Lung (tissue), 12 donors: ENCODE data around the gene PPWD1. TPM values are rescaled to one million over a fixed set of nuclear protein-coding genes. Genes with fewer than 3 reads are reported as not detected.

Source experiments
- ATAC-seq: fragments of 200-7000 bp; cut with Tn5 transposase; one replicate; pipeline ENCODE4 v1.9.1; 2020; ENCODE audit warnings: moderate number of reproducible peaks; ENCODE audit not compliant: insufficient read depth, low FRiP score
- DNase-seq, 3 donors: peaks; one replicate each; pipeline ENCODE4 v3.0.0-alpha.2; 2013 to 2017
- H3K27ac ChIP-seq, 2 donors: one replicate each; pipeline ENCODE4 v1.5.1; 2013; ENCODE audit warnings: mild to moderate bottlenecking in 2 of 2, moderate library complexity in 2 of 2, control low read depth in 1 of 2, inconsistent platforms in 1 of 2, low read depth in 1 of 2, low read length in 1 of 2
- H3K27me3 ChIP-seq, 3 donors: one replicate each; pipeline ENCODE4 v1.5.1; 2013; ENCODE audit warnings: low read length in 2 of 3; ENCODE audit not compliant: control insufficient read depth in 3 of 3, insufficient read depth in 3 of 3
- H3K36me3 ChIP-seq, 4 donors: one replicate each; pipeline ENCODE4 v1.5.1; 2013; ENCODE audit warnings: low read length in 4 of 4, mild to moderate bottlenecking in 1 of 4, moderate library complexity in 1 of 4; ENCODE audit not compliant: control insufficient read depth in 4 of 4, insufficient read depth in 4 of 4
- H3K4me1 ChIP-seq, 5 donors: one replicate each; pipeline ENCODE4 v1.5.1; 2013; ENCODE audit warnings: low read length in 5 of 5, mild to moderate bottlenecking in 2 of 5, moderate library complexity in 1 of 5; ENCODE audit not compliant: control insufficient read depth in 5 of 5, insufficient read depth in 5 of 5
- H3K4me3 ChIP-seq: one replicate; pipeline ENCODE4 v1.5.1; 2013; ENCODE audit warnings: mild to moderate bottlenecking, control low read depth, moderate library complexity
- H3K9ac ChIP-seq, 2 donors: one replicate each; pipeline ENCODE4 v1.5.1; 2013; ENCODE audit warnings: low read length in 2 of 2, control low read depth in 1 of 2; ENCODE audit not compliant: insufficient read depth in 1 of 2
- H3K9me3 ChIP-seq, 4 donors: one replicate each; pipeline ENCODE4 v1.5.1; 2013; ENCODE audit warnings: low read length in 3 of 4, mild to moderate bottlenecking in 1 of 4, moderate library complexity in 1 of 4; ENCODE audit not compliant: control insufficient read depth in 4 of 4, insufficient read depth in 3 of 4
- CTCF ChIP-seq: IDR thresholded peaks from 2 replicates; pipeline ENCODE4 v1.5.1; 2012; ENCODE audit warnings: mild to moderate bottlenecking; ENCODE audit errors: control extremely low read depth, extremely low read depth
- WGBS, 2 donors: extraction: QIAGEN DNeasy Blood & Tissue Kit; methylation state at CpG; one replicate each; pipeline ENCODE4 v1.1.7; 2013; 5-methylcytosine and 5-hydroxymethylcytosine counted together
- polyA plus RNA-seq, 2 donors: library from polyadenylated mRNA; stranded (reverse); fragments of 200-250 nt; gene quantifications; one replicate each; pipeline ENCODE4 v1.2.1, GENCODE V29; 2013
- total RNA-seq, 2 donors: library from RNA; depleted of rRNA in 1 of 2; stranded (reverse); fragments of >200 nt in 1 of 2; gene quantifications; one replicate each; pipeline ENCODE4 v1.2.1, GENCODE V29; 2014 to 2021
- donor health status: control.
- donor health status: control.
- donor health status: Bipolar disorder and iron deficiency.
- donor health status: healthy.
- donor health status: DM: yes; HTN: yes; CAD: no.

The PPWD1 gene
- total and polyA plus RNA-seq, 4 donors = 15.1 to 107 (median 26.2) TPM

DNA sequence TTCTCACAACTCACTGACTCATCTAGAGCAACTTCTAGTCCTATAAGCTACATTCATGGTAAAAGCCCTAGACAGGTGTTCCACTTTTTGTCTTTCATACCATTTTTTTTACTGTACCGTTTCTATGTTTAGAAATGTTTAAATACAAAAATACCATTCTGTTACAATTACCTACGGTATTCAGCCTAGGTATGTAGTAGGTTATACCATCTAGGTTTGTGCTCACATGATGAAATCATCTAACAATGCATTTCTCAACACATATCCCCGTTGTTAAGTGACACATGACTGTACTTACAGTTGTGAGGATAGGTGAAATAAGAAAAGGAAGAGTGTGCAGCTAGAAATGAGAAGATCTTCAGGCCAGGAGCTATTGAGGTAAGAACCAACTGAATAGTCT, 6.4 kb upstream of the PPWD1 start:
- H3K27me3 ChIP-seq = no peaks in the 10 kb centered on the region
- H3K9me3 ChIP-seq = no peaks in the 10 kb centered on the region
- peaks cover 0 to 4% (median 0%) of the 10 kb centered on the region in 5 donors for H3K4me1 ChIP-seq
- H3K27ac ChIP-seq = no peak overlapping the region
- H3K4me3 ChIP-seq = no peak overlapping the region
- H3K36me3 ChIP-seq = peaks cover 0 to 13% (median 0%) of the 10 kb centered on the region in 4 donors
- DNase-seq (no peak), ATAC-seq (no peak)
- WGBS, 2 donors = 79 to 83% methylated on average over 3 of the region's 3 CpGs
- TF ChIP-seq CTCF = no peak
- no peak overlapping the region for H3K9ac ChIP-seq

DNA sequence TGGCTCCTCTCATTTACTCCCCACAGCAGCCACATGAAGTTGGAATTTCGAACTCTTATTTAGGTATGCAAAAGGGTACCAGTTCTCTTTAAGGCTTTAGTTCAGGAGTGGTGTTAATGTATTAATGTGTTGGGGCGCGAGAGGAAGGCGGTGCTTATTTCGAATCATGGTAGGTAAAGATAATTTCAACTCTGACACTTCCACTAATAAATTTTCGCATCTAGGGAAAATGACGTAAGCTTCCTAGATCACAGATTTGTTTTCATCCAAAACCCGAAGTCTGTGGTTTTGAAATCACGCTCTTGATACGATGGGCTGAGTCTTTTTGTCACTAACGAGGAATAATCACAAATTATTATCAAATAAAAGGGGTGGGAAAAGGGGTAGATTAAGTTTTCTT, 681 bp downstream of the PPWD1 start:
- Histone ChIP-seq H3K27ac (no peak overlapping the region), H3K4me1 (peaks cover 0 to 25% (median 4%) of the 10 kb centered on the region in 5 donors), H3K4me3 (peak overlapping the region; percentile 96), H3K9me3 (no peaks in the 10 kb centered on the region), H3K27me3 (no peaks in the 10 kb centered on the region), H3K36me3 (peaks cover 0 to 6% (median 1%) of the 10 kb centered on the region in 4 donors), H3K9ac (peak overlapping the region; percentile 67 to 99)
- no peak for TF ChIP-seq CTCF
- ATAC-seq (no peak), DNase-seq (no peak)
- WGBS, 2 donors = 2 to 5% methylated on average over 11 of the region's 11 CpGs

DNA sequence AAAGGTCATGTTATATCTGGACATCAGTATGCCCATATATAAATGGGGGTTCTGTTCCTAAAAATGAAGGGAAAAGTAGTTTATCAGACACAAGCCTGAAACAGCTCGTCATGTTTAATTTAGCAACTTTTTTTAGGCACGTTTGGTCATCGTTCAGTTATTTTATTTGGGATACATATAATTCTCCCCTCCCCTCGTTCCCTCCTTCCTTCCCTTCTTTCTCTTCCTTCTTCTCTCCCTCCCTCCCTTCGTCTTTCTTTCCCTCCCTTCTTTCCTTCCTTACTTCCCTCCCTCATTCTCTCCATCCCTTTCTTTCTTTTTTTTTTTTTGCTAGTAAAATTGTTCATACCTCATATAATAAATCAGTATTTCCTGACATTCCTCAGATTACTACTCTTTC, 3.4 kb downstream of the PPWD1 start:
- DNase-seq (no peak), ATAC-seq (no peak)
- no peak overlapping the region for H3K9ac ChIP-seq
- peaks cover 0 to 23% (median 4%) of the 10 kb centered on the region in 5 donors for H3K4me1 ChIP-seq
- no peak overlapping the region for H3K4me3 ChIP-seq
- H3K27ac ChIP-seq = no peak overlapping the region
- H3K9me3 ChIP-seq = no peaks in the 10 kb centered on the region
- no peaks in the 10 kb centered on the region for H3K27me3 ChIP-seq
- no peak for TF ChIP-seq CTCF
- WGBS, 2 donors = 78 to 79% methylated on average over 5 of the region's 5 CpGs
- H3K36me3 ChIP-seq = peaks cover 0 to 4% (median 4%) of the 10 kb centered on the region in 4 donors

- Histone ChIP-seq H3K27me3 (no peaks in the 10 kb centered on the region), H3K4me3 (no peak overlapping the region), H3K9ac (no peak overlapping the region), H3K36me3 (peaks cover 5 to 17% (median 12%) of the 10 kb centered on the region in 4 donors), H3K9me3 (no peaks in the 10 kb centered on the region), H3K27ac (no peak overlapping the region), H3K4me1 (no peaks in the 10 kb centered on the region)
- TF ChIP-seq CTCF = no peak
- DNase-seq (no peak), ATAC-seq (no peak)
- 94 to 96% methylated on average over 2 of the region's 2 CpGs for WGBS, 2 donors
Measured at GRCh38 chr5:65570598-65571226, 7.6 kb downstream of the PPWD1 start.
